K562 (cell line): Measurements from ENCODE around the gene FBXO11. TPM values are rescaled to one million over a fixed set of nuclear protein-coding genes. Genes with fewer than 3 reads are reported as not detected.
A peak's percentile ranks its signal among the peaks of the same experiment; 100 is the strongest.

ENCODE experiments used
- BRF2 ChIP-seq: IDR thresholded peaks from 3 replicates; pipeline ENCODE4 v1.6.1; 2011; ENCODE audit warnings: borderline replicate concordance, mild to moderate bottlenecking; ENCODE audit not compliant: insufficient read length, insufficient read depth
- CREBBP ChIP-seq: IDR thresholded peaks from one replicate; pipeline ENCODE4 v1.6.1; 2012; ENCODE audit warnings: low read depth, mild to moderate bottlenecking, control low read depth, inconsistent platforms, low read length
- CTBP1 ChIP-seq: fragments of 450-650 bp; IDR thresholded peaks from 2 replicates; pipeline ENCODE4 v1.6.1; 2016; ENCODE audit warnings: borderline replicate concordance
- GATAD2B ChIP-seq: fragments of 450-650 bp; IDR thresholded peaks from 2 replicates; pipeline ENCODE4 v1.6.1; 2017; ENCODE audit warnings: mild to moderate bottlenecking, borderline replicate concordance
- HBP1 ChIP-seq: fragments of 450-650 bp; formaldehyde crosslinking; IDR thresholded peaks from 2 replicates; pipeline ENCODE4 v1.4.0; 2022; ENCODE audit warnings: missing genetic modification characterization
- SMARCE1 ChIP-seq: fragments of 450-650 bp; IDR thresholded peaks from 2 replicates; pipeline ENCODE4 v1.7.1; 2016; ENCODE audit warnings: mild to moderate bottlenecking
- STAG1 ChIP-seq: sonication (generic); formaldehyde crosslinking; IDR thresholded peaks from 2 replicates; pipeline ENCODE4 v1.5.0; 2020; ENCODE audit warnings: missing genetic modification reagents, borderline replicate concordance
- TBP ChIP-seq: optimal IDR thresholded peaks from 2 replicates; pipeline ENCODE3; 2011; ENCODE audit warnings: low read depth, low read length, improper control_type of control experiment
- VEZF1 ChIP-seq: fragments of 200-800 bp; sonication (Bioruptor generic); IDR thresholded peaks from 2 replicates; pipeline ENCODE4 v1.6.1; 2017; ENCODE audit warnings: missing genetic modification characterization, missing compliant biosample characterization
- ZNF24 ChIP-seq: fragments of 450-650 bp; IDR thresholded peaks from 2 replicates; pipeline ENCODE4 v1.6.1; 2016
- ZNF717 ChIP-seq: fragments of 250-450 bp; sonication (Bioruptor Pico); IDR thresholded peaks from 2 replicates; pipeline ENCODE4 v1.5.0; 2021
- polyA plus RNA-seq, 8 experiments: library from polyadenylated mRNA; depleted of rRNA in 4 of 8; stranded (reverse) in 5 of 8; unstranded in 3 of 8; fragments of >200 nt; fragmentation: Nextera tagmentation in 2 of 8; fragmentation: Illumina TruSeq in 1 of 8; extraction: Ambion mirVana in 2 of 8; extraction: Trizol in 1 of 8; gene quantifications; 2 replicates each; pipeline versions ENCODE4 v1.2.1 to v1.2.3, GENCODE V29; 2011 to 2014; ENCODE audit warnings: inconsistent platforms in 1 of 8, missing spikeins in 1 of 8
- total RNA-seq, 7 experiments: library from RNA; depleted of rRNA in 6 of 7; stranded (reverse); fragments of >200 nt in 6 of 7; fragmentation: Illumina TruSeq in 2 of 7; extraction: Trizol in 2 of 7; gene quantifications; 2 replicates each; pipeline versions ENCODE4 v1.2.1 to v1.2.3, GENCODE V29; 2011 to 2021; ENCODE audit warnings: low replicate concordance in 1 of 7
- TF ChIP-seq, protein P1 (sequence below): sonication (generic); formaldehyde crosslinking; IDR thresholded peaks from 2 replicates; pipeline ENCODE4 v1.8.1; 2023; ENCODE audit warnings: mild to moderate bottlenecking, missing genetic modification reagents
- TF ChIP-seq, protein P2 (sequence below): fragments of 450-650 bp; IDR thresholded peaks from 2 replicates; pipeline ENCODE4 v1.6.1; 2014; ENCODE audit warnings: low read depth, mild to moderate bottlenecking, moderate library complexity, borderline replicate concordance

Gene FBXO11
- total and polyA plus RNA-seq, 9 of the 15 experiments (the other 6 are each of a cell fraction or from before 2014, with no cell fraction given), result 8.8 to 44.5 (median 24.1) TPM

- TF ChIP-seq BRF2 (no peak), CREBBP (no peak), ZNF24 (no peak), CTBP1 (peak; percentile 95), TBP (peak; percentile 66), ZNF717 (CRISPR knock-in tag) (no peak), SMARCE1 (no peak), STAG1 (CRISPR knock-in tag) (no peak), VEZF1 (peak; percentile 98), HBP1 (CRISPR knock-in tag) (0 out of 2 replicates have a peak, but pooled peaks have one; percentile 44), GATAD2B (peak; percentile 92)
- TF ChIP-seq, protein P1, sequence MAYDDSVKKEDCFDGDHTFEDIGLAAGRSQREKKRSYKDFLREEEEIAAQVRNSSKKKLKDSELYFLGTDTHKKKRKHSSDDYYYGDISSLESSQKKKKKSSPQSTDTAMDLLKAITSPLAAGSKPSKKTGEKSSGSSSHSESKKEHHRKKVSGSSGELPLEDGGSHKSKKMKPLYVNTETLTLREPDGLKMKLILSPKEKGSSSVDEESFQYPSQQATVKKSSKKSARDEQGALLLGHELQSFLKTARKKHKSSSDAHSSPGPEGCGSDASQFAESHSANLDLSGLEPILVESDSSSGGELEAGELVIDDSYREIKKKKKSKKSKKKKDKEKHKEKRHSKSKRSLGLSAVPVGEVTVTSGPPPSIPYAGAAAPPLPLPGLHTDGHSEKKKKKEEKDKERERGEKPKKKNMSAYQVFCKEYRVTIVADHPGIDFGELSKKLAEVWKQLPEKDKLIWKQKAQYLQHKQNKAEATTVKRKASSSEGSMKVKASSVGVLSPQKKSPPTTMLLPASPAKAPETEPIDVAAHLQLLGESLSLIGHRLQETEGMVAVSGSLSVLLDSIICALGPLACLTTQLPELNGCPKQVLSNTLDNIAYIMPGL (CRISPR knock-in tag), result no peak
- TF ChIP-seq, protein P2, sequence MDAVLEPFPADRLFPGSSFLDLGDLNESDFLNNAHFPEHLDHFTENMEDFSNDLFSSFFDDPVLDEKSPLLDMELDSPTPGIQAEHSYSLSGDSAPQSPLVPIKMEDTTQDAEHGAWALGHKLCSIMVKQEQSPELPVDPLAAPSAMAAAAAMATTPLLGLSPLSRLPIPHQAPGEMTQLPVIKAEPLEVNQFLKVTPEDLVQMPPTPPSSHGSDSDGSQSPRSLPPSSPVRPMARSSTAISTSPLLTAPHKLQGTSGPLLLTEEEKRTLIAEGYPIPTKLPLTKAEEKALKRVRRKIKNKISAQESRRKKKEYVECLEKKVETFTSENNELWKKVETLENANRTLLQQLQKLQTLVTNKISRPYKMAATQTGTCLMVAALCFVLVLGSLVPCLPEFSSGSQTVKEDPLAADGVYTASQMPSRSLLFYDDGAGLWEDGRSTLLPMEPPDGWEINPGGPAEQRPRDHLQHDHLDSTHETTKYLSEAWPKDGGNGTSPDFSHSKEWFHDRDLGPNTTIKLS, result peak; percentile 77
These were observed 123.4 kb downstream of the FBXO11 start, which contains the start of gene MSH6 (continued) for GRCh38 chr2:47782671-47783485.
